Left ventricle myocardium superior (tissue), 1 donor: ENCODE results near the gene MAML1. TPM values are rescaled to one million over a fixed set of nuclear protein-coding genes. Genes with fewer than 3 reads are reported as not detected.
"Not testable (repeated sequence)": the region's sequence is repeated elsewhere in the genome, so short reads cannot be mapped to it uniquely, and the experiment has no call there.

Source experiments
- ATAC-seq: fragments of 200-7000 bp; cut with Tn5 transposase; one replicate; pipeline ENCODE4 v1.9.1; 2020; ENCODE audit warnings: mild to moderate bottlenecking, moderate library complexity
- DNase-seq: peaks from one replicate; pipeline ENCODE4 v3.0.0-alpha.2; 2020
- intact Hi-C: fragments of 100-400 bp; cut with micrococcal nuclease; formaldehyde crosslinking; loops from one replicate; pipeline ENCODE4 v1.11.0; 2022
- total RNA-seq: library from RNA; stranded (reverse); fragmentation: NEBNext Ultra II Directional; extraction: Animal tissue kit (Norgen Biotek cat#: 25700); gene quantifications from one replicate; pipeline ENCODE4 v1.2.1, GENCODE V29; 2021
- donor health status: DM: no; HTN: yes; CAD: no; lungs with severe emphysema.

The MAML1 gene
- total RNA-seq, 1 donor from 2014 or later: 13.5 TPM

- intact Hi-C loops: no loop called here
- no peak for ATAC-seq
- DNase-seq: no peak
Measured at GRCh38 chr5:179786861-179787260, 54.2 kb downstream of the MAML1 start.

DNA sequence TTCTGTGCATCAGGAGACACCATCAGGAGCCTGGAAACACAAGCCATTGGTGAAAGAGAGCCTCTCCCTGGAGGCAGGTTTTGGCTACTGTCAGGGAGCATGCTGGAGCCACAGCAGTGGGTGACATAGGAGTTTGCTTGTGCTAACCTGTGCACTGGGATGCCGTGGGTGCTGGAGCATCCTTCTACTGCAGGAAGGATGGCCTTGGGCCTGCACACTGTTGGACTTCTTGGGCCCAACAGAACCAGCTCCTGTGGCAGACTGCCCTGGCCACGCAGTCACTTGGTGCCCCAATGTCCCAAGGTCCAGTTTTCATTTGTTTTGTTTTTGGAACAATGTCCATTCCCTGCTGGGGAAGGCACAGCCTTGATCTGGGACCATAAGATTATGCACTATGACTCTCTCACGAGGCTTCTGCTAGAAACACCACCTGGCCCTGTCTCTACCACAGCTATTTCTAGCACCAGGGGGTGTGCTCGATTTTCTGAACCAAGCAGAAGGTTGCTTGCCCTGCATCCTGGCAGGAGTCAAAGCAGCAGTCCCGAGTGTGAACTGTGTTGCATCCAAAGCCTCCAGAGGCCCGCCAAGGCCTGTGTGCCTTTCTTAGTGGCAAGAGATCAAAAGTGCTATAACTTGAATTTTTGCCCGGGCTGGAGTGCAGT, 55.7 kb downstream of the MAML1 start:
- intact Hi-C loops: no loop called here
- no peak for DNase-seq
- no peak for ATAC-seq

GRCh38 chr5:179789278-179789677, 56.7 kb downstream of the MAML1 start:
- intact Hi-C loops, ATAC-seq: not testable (repeated sequence)
- DNase-seq: peak; percentile 2

DNA sequence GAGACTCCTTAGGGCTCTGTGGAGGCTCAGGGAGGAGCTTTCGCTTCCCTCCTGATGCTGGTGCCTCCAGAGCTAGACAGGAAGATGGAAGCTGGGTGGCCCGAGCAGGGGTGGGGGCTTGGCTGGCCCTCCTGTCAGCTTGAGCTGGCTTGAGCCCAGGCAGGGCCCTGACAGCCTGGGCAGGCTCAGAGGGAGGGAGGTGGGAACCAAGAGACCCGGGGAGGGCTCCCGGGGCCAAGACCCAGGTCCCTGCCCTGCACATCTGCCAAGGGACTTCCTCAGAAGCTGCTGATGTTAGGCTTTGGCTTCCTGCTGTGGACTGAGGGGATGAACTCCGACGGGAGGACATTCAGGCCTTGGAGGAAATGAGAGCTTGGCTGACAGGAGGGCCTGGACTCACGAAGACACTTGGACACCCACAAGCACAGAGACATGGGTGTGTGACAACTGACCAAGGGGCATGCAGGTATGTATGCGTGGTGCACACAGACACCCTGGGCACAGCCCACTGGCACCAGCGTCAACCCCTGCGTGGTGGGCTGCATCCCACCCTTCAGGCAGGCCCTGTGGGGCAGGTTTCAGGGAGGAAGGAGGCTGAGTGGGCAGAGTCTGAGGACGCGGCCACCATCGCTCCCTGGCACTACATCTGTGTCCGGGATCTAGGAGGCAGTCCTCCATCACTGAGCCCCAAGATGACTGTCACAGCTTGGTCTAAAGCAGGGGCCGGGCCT, 59.4 kb downstream of the MAML1 start:
- ATAC-seq (peak; percentile 2), DNase-seq (peak; percentile 69)
- intact Hi-C loops: no loop called here

DNA sequence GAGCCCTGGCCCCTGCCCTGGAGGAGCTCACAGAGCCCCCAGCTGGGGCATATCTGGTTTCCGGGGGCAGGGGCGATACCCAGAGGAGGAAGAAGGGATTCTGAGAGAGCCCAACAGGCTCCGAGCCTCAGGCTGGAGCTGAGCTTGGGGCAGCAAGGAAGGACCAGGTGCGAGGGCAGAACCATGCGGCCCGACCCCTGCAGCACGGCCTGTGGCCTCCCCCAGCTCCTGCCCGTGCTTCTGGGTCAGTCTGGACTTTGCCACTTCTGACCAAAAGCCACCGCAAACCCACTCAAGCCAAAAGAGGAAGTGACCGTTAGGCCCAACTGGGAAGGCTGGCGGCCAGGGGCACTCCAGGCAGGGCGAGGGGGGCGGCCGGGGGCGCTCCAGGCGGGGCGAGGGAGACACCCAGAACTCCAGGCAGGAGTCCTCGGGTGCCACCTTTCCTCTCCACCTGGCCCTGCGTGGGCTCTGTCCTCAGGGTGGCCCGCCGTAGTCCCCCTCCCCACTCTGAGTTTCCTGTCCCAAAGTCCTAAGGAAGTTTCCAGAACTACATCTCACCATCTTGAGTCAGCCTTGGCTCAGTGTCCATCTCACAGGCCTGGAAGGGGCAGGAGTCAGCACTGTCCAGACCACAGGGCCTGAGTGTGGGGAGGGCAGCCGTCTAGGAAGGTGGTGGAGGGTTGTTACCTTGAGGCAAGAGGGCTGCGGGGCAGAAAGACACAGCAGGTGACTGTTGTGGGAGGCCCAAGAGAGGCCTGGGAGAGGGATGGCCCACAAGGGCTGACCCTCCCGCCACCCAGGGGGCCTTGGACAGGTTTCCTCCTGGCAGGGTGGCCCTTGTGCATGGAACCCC, 60.2 kb downstream of the MAML1 start:
- ATAC-seq (peak; percentile 0), DNase-seq (peak; percentile 54)
- intact Hi-C loops: no loop called here

DNA sequence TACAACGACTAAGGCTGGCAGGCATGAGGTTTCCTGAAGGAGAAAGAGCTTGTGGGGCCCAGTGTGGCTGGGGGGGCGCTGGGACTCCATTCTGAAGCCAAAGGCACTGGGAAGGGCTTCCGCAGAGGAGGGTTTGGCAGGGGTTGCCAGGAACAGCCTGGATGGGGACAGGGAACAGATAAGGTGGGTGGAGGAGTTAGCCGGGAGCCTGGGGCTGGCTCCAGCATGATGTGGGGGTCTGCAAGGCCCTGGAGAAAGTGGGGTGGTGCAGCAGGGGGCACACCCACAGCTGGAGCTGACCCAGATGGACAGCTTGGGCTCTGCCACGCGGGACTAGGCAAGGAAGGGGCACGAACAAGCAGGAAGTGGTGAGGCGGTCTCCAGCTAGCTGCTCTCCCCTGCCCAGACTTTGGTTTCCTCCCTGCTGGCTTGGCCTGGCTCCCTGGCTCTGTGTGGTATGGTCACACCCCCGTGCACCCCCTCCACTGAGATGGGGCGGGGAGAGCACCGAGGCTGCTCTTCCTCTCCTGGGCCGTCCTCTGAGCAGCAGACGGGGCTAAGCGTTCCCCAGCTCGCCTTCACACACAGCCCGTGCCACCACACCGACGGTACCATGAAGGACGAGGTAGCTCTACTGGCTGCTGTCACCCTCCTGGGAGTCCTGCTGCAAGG, 61.0 kb downstream of the MAML1 start, which contains the start of gene LTC4S:
Gene LTC4S (plus strand): TSS at position 519 of the 672 bp plus-strand sequence. CDS start 95 bp downstream, at position 614.
- intact Hi-C loops: no loop called here
- ATAC-seq (peak; percentile 70), DNase-seq (peak; percentile 91)

- no peak for ATAC-seq
- intact Hi-C loops: no loop called here
- DNase-seq: no peak
Measured at GRCh38 chr5:179794171-179794570, 61.5 kb downstream of the MAML1 start.

DNA sequence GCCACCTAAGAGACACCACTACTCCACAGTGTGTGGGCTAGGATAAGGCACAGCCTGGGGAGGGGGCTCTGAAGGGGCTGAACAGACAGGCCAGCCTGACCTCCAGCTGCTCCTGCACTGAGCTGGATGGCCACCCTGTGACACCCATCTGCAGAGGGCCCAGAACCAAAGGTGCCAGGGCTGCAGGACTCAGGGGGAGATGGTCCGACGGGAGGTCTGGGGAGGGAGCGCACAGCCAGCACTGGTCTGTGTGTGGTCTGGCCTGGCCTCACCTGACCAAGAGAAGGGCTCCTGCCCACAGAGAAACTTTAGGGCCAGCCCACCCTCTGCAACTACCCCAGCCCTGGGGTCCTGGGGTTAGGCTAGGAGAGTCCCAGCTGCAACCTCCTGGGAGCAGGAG, 62.0 kb downstream of the MAML1 start:
- DNase-seq (peak; percentile 26), ATAC-seq (no peak)
- intact Hi-C loops: no loop called here

GRCh38 chr5:179795049-179795862, 62.6 kb downstream of the MAML1 start:
- ATAC-seq: peak; percentile 1
- intact Hi-C loops: no loop called here
- DNase-seq: peak; percentile 42

DNA sequence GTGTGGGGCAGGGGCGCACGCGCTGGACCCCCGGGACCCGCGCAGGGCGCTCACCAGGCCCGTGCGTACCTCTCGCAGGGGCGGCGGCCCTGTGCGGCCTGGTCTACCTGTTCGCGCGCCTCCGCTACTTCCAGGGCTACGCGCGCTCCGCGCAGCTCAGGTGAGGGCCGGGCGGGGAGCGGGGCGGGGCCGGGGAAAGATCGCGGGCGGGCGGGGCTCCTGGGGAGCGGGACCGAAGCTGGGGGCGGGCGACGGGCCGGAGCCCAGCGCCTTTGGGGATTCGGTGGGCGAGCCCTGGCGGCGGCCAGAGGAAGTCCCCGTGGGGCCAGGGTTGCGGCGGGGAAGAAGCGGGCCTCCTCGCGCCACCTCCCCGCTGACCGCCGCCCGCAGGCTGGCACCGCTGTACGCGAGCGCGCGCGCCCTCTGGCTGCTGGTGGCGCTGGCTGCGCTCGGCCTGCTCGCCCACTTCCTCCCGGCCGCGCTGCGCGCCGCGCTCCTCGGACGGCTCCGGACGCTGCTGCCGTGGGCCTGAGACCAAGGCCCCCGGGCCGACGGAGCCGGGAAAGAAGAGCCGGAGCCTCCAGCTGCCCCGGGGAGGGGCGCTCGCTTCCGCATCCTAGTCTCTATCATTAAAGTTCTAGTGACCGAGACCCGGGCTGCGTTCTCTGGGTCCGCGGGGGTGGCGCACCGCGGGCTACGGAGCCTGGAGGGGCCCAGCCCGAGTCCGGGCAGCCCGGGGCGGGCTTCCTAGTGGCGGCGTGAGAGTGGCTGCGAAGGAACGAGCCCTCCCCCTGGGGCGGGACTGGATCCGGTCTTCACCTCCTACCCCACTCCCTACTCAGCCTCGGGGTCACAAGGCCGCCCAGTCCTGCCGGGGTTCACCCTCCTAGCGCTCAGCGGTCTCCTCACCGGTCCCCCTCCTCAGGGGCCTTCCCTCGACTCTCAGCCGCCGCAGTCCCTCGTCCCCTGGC, 63.5 kb downstream of the MAML1 start:
- peak; percentile 92 for DNase-seq
- intact Hi-C loops: no loop called here
- ATAC-seq: peak; percentile 77

GRCh38 chr5:179796877-179797608, 64.4 kb downstream of the MAML1 start:
- ATAC-seq: no peak
- peak; percentile 45 for DNase-seq
- intact Hi-C loops: no loop called here

GRCh38 chr5:179797741-179798140, 65.1 kb downstream of the MAML1 start:
- no peak for ATAC-seq
- intact Hi-C loops: no loop called here
- no peak for DNase-seq

- DNase-seq (no peak), ATAC-seq (no peak)
- intact Hi-C loops: no loop called here
Measured at GRCh38 chr5:179798144-179798770, 65.6 kb downstream of the MAML1 start.

DNA sequence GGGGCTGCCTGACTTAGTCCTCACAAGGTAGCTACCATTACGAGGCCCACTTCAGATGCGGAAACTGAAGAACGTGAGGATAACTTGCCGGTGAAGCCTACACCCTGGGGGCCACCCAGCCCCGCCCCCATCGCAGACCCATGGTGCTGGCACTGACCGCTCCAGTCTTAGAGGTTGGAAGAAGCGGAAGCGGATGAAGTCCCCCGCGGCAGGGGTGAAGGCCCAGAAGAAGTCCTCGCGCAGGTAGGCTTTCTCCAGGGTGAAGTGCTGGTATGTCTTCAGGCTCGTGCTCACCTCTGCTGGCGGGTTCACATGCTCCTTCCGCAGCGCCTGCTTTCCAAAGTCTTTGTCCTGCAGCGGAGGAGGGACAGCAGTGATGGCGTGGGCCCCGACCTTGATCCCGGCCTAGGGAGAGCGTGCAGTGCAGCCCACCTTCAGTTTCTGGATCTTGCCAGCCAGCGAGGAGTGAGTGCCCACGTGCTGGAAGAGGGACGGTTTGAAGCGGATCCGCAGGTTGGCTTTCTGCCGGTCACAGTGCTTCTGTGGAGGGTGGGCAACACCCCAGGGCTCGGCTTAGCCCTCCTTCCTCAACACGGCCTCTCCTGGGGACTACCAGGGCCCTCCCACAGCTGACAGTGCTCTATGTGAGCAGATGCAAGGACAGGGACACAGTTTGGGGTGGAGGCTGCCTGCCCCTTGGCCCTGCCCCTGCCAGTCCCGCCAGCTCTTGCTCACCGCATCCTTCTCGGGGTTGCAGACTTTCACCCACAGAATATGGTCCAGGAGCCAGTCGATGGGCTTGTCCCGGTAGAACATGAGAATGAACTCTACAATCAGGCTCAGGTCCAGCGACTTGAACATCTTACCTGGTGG, 66.4 kb downstream of the MAML1 start:
- intact Hi-C loops: no loop called here
- DNase-seq (no peak), ATAC-seq (no peak)

DNA sequence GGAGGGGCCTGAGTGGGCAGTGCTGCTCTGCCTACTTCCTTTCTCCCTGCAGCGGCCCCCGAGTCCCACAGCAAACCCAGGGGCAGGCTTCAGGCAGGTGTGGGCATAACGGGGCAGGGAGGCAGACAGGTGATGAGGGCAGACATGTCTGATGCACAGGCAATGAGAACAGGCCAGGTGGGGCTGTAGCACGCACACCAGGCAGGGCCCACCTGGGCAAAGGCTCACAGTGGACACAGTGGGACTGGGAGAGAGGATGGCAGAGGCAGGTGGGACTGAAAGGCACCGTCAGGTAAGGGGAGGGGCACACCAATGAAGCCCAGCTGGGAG, 67.0 kb downstream of the MAML1 start:
- intact Hi-C loops: no loop called here
- ATAC-seq (no peak), DNase-seq (no peak)
